ENCODE measurements around the gene DMBT1.
"Not testable (repeated sequence)": the region's sequence is repeated elsewhere in the genome, so short reads cannot be mapped to it uniquely, and the experiment has no call there.

DMBT1 gene

DNA sequence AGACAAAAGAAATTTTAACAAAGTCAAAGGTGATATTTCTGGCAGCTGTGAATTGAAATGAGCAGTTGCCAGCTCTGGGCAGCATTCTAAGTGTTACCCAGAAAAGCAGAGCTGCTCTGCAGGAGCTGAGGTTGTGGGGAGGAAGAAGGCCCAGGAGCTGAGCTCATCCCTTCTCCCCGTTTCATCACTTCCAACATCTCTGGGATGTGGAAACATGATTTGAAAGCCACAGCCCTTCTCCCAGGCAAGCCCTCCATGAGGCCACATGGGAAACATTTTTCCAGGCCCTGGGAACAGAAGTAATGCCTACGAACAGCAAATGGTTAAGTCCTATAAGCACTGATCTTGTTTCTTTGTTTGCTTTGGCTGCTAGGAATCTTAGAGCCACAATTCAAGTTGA, 10.9 kb upstream of the DMBT1 start:
- DNase-seq: no peak

DNA sequence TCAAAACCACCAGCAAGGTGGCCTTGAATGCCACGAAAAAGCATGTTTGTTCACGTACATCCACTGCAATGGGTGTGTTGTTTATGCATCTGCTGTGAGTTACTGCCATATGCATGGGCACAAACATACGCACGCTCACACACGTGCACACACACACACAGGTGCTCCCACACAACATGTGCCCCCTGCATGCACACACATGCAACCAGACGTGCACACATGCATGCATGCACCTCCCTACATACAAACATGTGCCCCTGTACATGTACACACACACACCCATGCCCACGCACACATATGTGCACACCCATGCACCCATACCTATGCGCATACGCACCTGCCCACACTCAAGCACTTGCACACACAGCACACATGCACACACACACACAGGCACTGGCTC, 10.1 kb upstream of the DMBT1 start:
- DNase-seq: no peak

DNA sequence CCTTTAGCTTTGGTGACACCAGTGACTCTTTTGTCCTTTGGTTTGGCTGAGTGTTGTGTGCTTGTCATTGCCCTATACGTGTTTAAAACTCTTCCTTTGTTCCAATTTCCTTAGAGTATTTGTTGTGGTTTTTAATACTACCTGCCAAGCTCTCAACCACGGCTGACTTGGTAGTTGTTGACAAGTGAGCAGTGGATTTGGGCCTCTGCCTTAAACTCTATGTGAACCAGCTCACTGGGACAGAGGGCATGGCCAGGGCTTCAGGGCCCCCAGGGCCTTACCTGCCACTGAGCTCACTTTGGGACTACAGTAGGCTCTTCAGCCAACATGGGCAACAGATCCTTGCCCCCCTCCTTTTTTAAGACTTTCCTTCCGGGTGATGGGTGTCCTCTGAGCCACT, 9.6 kb upstream of the DMBT1 start:
- DNase-seq: peak; percentile 20

DNA sequence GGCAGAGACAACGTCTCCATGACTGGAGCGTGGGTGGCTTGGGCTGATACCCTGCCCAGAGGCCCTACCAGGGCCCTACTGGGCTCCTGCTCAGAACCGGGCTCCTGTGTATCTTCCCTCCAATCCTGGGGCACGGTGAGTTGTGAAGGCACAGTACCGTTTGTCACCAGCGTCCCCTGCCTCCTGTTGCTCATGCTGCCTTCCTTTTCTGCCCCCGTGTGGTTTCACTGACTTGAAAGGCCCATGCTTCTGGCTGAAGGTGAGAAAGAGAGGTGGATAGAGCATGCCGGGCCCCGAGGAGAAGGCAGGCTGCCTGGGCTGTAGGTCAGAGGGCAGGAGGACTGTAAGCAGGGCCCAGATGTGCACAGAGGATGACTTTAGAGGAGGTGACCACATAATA, 9.1 kb upstream of the DMBT1 start:
- DNase-seq: peak; percentile 37

DNA sequence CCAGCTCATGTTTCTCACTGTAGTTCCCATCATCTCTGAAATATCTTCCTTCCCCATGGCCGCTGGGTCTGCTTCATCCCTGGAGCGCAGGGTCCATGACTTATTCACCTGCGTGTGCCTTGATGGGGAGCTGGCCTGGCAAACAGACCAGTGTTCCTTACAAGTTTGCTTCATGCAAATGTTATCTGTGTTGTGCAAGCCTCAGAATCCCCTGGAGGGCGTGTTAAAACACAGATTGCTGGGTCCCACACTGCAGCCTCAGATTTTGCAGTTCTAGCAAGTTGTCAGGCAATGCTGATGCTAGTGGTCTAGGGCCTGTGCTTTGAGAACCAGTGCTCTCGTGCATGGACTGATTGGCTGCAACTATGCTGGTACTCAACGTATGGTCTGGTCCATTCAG, 7.2 kb upstream of the DMBT1 start:
- DNase-seq: no peak

DNA sequence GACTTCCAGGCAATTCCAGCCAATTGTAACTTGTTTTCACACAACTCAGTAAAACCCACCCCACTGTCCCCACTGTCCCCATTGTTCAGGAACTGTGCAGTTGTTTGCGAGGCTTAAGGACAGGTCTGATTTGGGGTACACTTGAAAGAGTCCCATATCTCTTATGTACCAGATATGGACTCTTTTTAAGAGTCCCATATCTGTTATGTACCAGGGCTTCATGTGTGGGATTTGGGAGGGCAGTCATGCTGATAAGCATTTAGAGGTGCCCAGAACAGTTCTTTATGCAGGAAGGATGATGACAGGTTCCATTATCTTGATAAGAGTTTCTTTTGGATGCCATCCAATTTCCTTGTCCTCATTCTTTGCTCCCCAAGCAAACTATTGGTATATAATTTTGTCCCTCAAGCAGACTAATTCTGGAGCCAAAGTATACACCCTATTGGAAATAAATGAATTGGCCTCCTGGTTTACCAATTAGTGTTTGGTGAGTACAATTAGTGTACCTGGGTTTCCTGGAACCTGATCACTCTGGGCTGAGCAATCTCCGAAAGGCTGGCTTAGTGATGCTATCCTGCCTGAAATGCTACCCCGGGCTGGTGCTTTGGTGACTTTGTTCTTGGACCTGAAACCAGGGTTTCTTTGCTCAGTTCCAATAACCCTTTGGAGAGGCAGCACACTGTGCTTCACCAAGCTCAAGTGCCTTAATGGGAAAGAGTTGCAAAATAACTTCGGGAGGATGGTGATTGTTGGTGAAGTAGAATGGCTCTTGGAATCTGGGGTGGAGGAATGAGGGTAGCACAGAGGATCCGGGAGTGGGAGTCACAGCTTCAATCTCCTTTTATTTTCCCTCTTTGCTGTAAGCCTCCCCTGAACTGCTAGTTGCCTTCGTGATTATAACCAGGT, 6.2 kb upstream of the DMBT1 start:
- no peak for DNase-seq

DNA sequence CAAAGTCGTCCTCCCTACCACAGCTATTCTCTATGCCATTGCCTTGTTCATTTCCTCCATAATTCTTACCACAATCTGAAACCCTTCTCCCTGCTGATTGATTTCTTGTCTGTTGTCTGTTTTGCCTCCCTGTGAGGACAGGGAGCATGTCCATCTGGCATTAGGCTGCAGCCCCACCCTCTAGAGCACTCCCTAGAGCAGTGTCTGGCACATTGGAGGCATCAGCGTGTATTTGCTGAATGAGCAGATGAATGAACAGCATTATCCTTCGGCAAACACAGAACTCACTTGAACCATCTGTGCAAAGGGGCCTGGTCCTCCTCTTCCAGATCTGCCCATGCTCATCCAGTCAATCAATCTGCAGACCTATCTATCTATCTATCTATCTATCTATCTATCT, 5.1 kb upstream of the DMBT1 start:
- no peak for DNase-seq

DNA sequence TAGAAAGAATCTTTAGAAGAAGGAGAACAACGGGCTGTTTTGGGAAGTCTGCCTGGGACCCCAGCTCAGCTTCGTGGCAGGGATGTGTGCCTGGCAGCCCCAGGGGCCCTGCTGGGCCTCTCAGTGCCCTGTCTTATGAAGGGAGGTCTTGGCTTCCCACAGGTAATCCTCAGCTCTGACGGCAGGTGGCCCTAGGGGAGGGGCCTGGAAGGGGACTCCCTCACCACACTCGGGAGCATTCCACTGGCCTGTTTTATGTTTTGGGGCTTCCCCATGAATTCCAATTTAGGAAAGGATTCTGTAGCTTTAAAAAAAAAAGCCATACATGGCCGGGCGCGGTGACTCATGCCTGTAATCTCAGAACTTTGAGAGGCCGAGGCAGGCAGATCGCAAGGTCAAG, 3.0 kb upstream of the DMBT1 start:
- no peak for DNase-seq

DNA sequence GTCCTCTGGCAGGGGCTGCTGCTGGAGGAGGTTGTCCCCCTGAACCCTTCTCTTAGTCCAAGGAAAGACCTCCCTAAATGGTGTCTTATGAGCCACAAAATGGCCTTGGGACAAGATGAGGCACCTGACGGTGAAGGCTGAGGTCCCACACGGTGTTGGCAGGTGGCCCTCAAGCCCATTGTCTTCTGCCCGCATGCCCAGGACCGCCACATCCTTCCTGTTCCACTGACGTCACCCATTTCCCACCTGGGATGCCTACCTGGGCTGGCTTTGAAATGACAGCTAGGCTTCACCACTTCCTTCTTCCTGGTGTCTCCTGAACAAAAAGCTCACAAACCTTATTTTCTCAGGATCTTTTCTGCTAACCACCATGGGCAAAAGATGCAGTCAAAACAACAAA, 2.1 kb upstream of the DMBT1 start:
- DNase-seq: peak; percentile 45

DNA sequence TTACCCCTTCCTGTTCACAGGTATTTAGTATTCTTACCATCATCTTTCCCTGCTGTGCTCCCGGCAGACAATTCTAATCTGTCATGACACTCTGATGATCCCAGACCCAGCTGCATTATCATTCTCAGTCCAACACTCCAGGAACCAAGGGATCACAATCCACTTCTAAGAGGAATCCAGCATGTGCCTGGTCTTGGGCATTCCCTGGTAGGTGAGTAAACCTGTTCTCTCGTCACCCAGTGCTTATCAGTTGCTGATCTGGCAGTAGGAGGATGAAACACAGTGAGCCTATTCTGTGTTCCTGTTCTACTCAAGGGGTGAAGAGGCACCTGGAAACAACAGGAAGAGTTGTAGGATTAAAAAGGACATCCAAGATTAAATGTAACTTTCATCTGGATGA, 1.3 kb upstream of the DMBT1 start:
- no peak for DNase-seq

DNA sequence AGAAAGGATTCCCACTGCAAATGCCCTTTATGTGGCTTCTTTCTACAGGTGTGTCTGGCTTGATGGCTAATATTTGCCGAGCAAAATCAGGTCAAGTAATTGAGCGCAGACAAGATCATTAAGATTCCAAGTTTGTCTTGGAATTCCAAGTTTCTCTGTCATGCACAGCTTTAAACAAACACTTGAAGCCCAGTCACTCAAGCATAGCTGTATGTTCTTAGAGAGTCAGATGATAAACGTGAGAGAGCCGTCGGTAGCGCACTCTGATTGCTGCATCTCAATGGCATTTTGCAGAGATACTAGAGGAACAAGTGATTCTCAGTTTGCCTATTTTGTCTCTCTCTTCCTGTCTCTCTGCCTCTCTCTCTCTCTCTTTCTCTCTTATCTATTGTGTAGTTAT, 658 bp downstream of the DMBT1 start:
- no peak for DNase-seq

DNA sequence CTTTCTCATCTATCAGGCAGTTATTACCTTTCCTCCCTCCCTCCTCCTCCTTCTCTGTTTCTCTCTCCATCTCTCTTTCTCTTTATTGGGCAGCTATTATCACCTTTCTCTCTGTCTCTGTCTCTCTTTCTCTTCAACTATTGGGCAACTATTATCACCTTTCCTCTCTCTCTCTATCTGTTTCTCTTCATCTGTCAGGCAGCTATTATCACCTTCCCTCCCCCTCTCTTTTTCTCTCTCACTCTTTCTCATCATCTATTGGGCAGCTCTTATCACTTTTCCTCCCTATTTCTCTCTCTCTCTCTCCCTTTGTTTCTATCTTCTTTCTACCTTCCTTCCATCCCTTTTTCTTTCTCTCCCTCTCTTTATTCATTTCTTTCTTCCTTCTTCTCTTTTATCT, 1.2 kb downstream of the DMBT1 start:
- no peak for DNase-seq

DNA sequence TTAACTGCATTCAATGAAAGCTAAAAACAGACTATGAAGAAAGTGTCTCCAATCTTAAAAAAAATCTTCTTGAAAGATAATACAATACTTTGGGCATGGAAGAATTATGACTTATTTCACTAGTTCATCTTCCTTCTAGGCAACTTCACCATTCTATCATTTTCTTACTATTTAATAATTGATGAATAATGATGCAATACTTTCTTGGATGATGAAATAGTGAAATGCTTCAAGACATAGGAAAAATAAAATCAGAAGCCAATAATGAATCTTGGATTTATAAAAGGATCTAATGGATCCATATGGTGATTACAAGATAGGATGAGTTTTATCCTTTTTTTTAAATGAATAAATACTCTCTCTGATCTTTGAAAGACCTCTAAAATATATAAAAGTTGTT, 4.4 kb downstream of the DMBT1 start:
- no peak for DNase-seq

DNA sequence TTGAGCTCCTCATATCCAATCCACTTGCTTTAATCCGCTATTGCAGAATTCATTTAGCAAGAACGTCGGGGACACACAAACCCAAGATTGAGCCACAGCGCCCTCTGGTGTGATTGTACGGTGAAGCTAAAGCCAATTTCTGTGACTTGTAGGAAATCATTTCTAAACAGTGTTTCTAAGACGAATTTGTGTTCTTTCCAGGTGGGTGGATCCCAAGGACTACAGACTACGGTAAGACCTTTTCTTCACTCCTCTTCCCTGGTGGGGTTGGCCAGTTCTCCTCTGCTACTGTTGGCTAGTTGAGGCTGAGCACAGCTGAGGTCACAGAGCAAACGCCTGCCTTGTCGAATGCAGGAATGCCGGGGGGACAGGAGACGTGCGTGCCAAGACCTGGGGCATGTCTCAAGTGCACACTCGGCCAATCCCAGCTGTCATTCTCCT, 5.2 kb downstream of the DMBT1 start:
- DNase-seq: peak; percentile 62

DNA sequence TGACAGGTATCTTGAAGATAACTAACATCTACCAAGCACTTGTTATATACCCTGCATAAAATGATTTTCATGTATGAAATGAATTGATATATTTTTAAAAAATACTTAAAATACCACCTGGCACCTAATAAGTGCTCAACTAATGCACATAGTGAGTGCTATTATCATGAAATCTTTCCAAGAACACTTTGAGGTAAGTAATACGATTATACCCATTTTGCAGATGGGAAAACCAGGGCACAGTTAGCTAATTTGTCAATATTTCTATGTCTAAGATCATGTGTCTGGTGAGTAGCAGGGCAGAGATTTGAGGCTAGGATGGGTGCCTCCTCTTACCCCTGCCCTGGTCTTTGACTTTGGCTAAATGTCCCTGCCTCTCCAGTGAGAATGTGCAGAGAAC, 6.1 kb downstream of the DMBT1 start:
- DNase-seq: no peak

DNA sequence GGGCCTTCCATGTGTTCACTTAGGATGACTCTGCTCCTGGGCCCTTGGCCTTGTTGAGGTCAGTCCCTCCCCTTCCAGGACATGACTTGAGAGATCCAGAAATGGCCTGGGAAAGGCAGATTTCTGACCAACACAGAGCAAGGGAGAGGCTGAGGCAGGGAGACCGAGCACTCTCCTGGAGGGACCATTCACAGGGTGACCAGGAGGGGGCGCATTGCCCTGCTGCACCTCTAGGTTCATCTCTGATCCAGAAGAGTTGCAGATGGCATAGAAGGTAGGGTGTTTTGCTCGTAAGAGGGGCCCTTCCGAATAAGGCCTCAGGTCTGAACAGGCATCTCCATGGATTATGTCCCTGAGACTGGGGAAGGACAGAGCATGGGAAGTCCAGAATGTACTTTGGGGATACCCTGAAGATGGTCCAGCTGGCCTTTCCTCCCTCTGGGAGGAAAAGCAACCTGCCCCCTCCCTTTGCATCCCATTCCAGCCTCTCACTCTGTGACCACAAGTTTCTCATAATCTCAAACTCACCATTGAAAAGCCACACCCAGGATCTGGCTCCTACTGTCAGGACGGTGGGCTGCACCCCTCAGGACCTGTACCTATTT, 6.6 kb downstream of the DMBT1 start:
- DNase-seq: no peak

DNA sequence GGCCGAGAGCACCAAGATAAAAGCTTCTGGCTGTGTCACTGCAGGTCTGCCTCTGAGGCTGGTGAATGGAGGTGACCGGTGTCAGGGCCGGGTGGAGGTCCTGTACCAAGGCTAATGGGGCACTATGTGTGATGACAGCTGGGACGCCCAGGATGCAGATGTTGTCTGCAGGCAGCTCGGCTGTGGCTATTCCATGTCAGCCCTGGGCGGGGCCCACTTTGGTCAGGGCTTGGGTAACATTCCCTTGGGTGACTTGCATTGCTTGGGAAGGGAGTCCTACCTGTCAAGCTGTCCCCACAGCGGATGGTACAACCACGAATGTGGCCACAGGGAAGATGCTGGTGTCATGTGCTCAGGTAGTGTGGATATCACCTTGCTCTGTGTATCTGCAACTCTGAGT, 8.0 kb downstream of the DMBT1 start:
- no peak for DNase-seq

DNA sequence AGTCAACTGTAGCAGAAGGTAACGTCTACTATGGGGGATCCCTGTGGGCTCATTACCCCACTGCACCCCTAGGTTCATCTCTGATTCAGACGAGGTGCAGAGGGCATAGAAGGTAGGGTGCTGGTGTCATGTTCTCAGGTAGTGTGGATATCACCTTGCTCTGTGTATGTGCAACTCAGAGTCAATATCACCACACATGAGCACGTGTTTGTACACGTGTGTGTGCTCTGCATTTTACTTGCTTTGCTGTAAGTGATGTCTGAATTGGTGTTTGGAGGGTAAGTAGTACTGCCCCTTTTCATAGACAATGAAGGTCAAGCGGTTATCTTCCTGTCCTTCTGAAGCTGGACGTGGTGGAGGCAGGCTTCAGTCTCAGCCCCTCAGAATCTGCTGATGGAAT, 10.4 kb downstream of the DMBT1 start:
- DNase-seq: no peak

DNA sequence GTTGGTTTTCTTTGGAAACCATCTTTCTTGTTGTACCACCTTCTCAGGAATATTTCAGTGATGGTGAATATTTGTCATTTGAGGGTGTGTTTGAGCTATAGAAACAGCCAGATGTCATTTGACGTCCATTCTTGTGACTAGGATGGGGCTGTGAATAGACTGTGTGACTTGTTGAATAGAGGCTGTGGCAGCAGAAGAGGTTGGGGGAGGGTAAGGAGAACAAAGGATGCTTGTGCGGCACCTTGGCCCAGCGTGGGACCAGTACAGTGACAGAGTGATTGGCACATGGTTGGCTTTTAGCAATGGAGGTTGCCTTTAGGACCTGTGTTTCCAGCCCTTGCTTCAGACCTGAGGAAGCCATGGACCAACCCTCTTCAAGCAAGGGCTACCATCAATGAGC, 11.3 kb downstream of the DMBT1 start:
- no peak for DNase-seq

DNA sequence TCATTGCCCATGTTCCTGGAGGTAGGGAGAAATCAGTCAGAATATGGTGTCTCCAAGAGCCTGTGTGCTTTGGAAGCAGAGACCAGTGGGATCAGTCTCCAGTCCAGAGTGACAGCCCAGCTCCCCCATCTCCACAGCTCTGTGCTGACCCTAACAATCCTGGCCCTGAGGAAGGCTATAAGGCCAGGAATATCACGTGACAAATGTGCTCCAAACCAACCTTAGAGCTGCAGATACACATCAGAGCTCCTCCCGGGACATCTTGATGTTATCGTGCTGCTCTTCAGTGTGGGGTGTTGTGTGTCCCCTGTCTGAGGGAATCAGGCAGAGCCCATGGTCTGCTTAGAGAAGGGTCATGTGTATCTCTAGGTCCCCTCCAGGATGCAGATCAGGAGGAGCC, 15.2 kb downstream of the DMBT1 start:
- DNase-seq: no peak

DNA sequence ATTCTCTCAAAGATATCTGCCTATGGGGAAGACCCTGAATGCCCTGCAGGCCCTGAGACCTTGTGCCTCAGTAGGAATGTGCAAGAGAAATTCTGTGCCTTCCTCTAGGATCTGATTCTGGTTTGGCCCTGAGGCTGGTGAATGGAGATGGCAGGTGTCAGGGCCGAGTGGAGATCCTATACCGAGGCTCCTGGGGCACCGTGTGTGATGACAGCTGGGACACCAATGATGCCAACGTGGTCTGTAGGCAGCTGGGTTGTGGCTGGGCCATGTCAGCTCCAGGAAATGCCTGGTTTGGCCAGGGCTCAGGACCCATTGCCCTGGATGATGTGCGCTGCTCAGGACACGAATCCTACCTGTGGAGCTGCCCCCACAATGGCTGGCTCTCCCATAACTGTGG, 15.7 kb downstream of the DMBT1 start:
- no peak for DNase-seq

DNA sequence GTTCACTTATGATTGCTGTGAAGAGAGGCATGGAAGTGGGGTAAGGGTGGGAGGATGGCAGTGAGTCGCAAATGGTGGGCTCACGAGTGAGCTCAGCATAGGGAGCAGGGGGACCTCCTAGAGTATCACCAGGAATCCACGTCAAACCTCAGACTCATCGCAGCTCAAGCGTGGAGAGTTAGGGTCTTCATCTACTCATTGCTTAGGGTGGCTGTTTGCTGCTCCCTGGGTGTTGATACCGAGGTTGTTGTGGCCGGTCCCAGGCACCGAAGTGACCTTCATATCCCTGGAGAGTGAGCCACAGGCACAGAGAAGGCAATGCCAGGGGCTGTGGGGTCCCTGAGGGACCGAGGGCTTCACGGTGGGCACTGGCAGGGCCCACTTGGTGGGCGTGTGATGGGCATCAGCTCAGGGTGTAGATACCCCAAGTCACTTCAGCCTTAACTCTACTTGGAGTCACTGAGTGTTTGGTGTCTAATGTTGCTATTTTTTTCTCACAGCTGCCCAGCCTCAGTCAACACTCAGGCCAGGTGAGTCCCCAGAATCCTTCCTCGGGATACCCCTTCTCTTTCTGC, 16.8 kb downstream of the DMBT1 start:
- DNase-seq: no peak

DNA sequence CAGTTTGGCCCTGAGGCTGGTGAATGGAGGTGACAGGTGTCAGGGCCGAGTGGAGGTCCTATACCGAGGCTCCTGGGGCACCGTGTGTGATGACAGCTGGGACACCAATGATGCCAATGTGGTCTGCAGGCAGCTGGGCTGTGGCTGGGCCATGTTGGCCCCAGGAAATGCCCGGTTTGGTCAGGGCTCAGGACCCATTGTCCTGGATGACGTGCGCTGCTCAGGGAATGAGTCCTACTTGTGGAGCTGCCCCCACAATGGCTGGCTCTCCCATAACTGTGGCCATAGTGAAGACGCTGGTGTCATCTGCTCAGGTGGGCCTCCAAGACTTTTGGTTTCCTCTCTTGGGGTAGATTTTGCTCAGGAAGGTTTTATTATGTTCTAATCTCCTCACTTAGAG, 25.5 kb downstream of the DMBT1 start:
- not testable (repeated sequence) for DNase-seq

DNA sequence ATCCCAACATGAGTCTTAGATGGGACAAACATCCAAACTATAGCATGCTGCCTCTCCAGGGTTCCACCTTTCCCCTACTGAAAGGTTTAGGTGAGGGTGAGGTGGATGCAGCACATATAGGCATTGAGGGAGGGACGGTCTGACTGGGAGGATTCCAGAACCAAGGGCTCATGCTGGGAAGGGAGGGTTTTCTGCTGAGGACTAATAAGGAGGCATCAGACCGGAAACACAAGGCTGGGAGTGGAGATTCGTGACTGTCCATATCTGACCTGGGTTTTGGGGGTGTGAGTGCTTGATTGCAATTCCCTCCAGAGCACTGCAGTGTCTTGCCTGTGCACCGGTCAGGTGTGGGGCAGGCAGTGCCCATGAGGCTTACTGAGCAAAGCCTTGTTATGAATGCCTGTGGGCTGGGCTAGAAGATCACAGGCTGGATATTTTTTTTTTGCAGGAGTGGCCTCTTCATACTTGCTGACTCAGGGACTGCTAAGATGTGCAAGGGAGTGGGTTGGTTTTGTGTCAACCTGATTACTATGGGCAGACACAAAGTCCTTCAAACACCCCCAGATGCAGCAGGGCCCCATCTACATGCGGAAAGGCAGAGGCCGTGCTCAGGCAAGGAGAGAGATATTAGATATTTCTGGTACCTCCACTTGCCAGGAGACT, 26.7 kb downstream of the DMBT1 start:
- no peak for DNase-seq
